ENCODE measurements around the gene DENND2D.

The DENND2D gene

GRCh38 chr1:111145963-111146768 lies 54.3 kb downstream of the DENND2D start:
- no peak for TF ChIP-seq EP300 (IDR thresholded peaks at IDR 0.05; ENCODE audit: borderline replicate concordance)
- no peak for TF ChIP-seq CREB1 (IDR thresholded peaks at IDR 0.05; ENCODE audit: low read depth)
- TF ChIP-seq RAD21 (IDR thresholded peaks at IDR 0.05; ENCODE audit: low read depth) = no peak
- no peak for TF ChIP-seq EGR1 (IDR thresholded peaks at IDR 0.05)
- no peak for TF ChIP-seq FOXM1 (IDR thresholded peaks at IDR 0.05; ENCODE audit: borderline replicate concordance, low read depth)
- no peak for TF ChIP-seq YY1 (IDR thresholded peaks at IDR 0.05; ENCODE audit: low read depth)
- TF ChIP-seq USF1 (IDR thresholded peaks at IDR 0.05) = no peak
- no peak for TF ChIP-seq CEBPB (IDR thresholded peaks at IDR 0.05)
- TF ChIP-seq REST (IDR thresholded peaks at IDR 0.05; ENCODE audit: low read depth) = no peak
- TF ChIP-seq ZBTB7A (IDR thresholded peaks at IDR 0.05; ENCODE audit: low read depth) = no peak

- no peak for TF ChIP-seq EGR1 (IDR thresholded peaks at IDR 0.05)
- no peak for TF ChIP-seq RAD21 (IDR thresholded peaks at IDR 0.05; ENCODE audit: low read depth)
- TF ChIP-seq NFIC (IDR thresholded peaks at IDR 0.05) = no peak
- TF ChIP-seq ZBTB7A (IDR thresholded peaks at IDR 0.05; ENCODE audit: low read depth) = no peak
- TF ChIP-seq REST (IDR thresholded peaks at IDR 0.05; ENCODE audit: low read depth) = no peak
- TF ChIP-seq CEBPB (IDR thresholded peaks at IDR 0.05) = no peak
- TF ChIP-seq EP300 (IDR thresholded peaks at IDR 0.05; ENCODE audit: borderline replicate concordance) = no peak
- TF ChIP-seq TEAD4 (IDR thresholded peaks at IDR 0.05) = no peak
- no peak for TF ChIP-seq YY1 (IDR thresholded peaks at IDR 0.05; ENCODE audit: low read depth)
- TF ChIP-seq USF1 (IDR thresholded peaks at IDR 0.05) = no peak
Observed at GRCh38 chr1:111145542-111145941, 54.9 kb downstream of the DENND2D start.

- TF ChIP-seq RAD21 (IDR thresholded peaks at IDR 0.05; ENCODE audit: low read depth) (no peak), EGR1 (IDR thresholded peaks at IDR 0.05) (no peak), TAF1 (IDR thresholded peaks at IDR 0.05; ENCODE audit: low read depth) (no peak), MAX (IDR thresholded peaks at IDR 0.05) (no peak), YY1 (IDR thresholded peaks at IDR 0.05; ENCODE audit: low read depth) (no peak), REST (IDR thresholded peaks at IDR 0.05; ENCODE audit: low read depth) (no peak), CEBPB (IDR thresholded peaks at IDR 0.05) (no peak), ZBTB7A (IDR thresholded peaks at IDR 0.05; ENCODE audit: low read depth) (no peak), FOXM1 (IDR thresholded peaks at IDR 0.05; ENCODE audit: borderline replicate concordance, low read depth) (no peak)
Observed at GRCh38 chr1:111142356-111142975, 58.0 kb downstream of the DENND2D start.

- TF ChIP-seq NFIC (IDR thresholded peaks at IDR 0.05) (no peak), EP300 (IDR thresholded peaks at IDR 0.05; ENCODE audit: borderline replicate concordance) (no peak), ZBTB7A (IDR thresholded peaks at IDR 0.05; ENCODE audit: low read depth) (no peak), TCF12 (IDR thresholded peaks at IDR 0.05; ENCODE audit: low read depth) (no peak), USF1 (IDR thresholded peaks at IDR 0.05) (no peak), CREB1 (IDR thresholded peaks at IDR 0.05; ENCODE audit: low read depth) (no peak), FOXM1 (IDR thresholded peaks at IDR 0.05; ENCODE audit: borderline replicate concordance, low read depth) (no peak), MAX (IDR thresholded peaks at IDR 0.05) (no peak), YY1 (IDR thresholded peaks at IDR 0.05; ENCODE audit: low read depth) (no peak), EGR1 (IDR thresholded peaks at IDR 0.05) (no peak), TEAD4 (IDR thresholded peaks at IDR 0.05) (no peak)
Observed at GRCh38 chr1:111141245-111142220, 58.9 kb downstream of the DENND2D start.

Data from Ishikawa (cell line).